ENCODE data around the gene XYLT1.

The XYLT1 gene

DNA sequence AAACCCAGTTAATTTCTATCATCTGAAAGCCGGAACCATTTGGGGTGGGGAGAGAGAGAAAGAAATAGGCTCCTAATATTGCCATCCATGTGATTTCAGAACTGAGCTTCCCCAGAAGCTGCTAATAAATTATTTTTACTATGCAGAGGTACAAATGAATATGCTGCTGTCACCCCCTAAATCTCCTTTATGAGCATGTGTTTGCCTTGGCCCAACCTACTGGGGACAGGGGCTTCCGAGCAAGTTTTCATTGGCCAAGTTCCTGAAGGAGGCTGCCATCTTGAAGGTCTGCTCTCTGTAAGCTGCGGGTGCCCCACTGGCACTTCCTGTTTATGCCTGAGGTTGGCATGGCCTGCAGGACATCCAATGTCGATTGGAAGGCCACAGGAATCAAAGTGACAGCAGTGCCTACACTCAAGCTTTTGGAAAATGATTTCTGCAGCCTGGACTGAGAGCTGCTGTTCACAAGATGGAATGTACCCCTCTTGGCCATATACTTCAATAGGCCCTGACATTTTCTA lies 194.7 kb downstream of the XYLT1 start:
- no peak for DNase-seq

GRCh38 chr16:17275076-17276009 lies 195.4 kb downstream of the XYLT1 start:
- peak; percentile 36 for DNase-seq

DNA sequence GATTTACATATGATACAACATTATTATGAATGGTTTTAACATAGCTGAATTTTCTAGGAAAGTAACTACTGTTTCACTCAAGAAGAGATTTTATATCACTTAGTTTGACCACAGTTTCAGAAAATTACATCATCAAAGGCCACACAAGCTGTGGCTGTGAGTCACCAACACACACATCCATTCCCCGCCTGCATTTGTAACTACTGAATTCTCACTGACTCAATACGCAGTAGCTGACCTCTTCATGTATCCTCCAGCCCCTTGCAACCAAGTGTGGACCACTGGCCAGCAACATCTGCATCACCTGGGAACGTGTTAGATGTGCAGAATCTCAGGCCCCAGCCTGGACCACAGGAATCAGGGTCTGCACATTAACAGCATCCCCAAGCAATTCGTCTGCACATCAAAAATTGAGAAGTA lies 197.6 kb downstream of the XYLT1 start:
- DNase-seq = peak; percentile 39

- no peak for DNase-seq
Observed at GRCh38 chr16:17272716-17273115, 198.0 kb downstream of the XYLT1 start.

DNA sequence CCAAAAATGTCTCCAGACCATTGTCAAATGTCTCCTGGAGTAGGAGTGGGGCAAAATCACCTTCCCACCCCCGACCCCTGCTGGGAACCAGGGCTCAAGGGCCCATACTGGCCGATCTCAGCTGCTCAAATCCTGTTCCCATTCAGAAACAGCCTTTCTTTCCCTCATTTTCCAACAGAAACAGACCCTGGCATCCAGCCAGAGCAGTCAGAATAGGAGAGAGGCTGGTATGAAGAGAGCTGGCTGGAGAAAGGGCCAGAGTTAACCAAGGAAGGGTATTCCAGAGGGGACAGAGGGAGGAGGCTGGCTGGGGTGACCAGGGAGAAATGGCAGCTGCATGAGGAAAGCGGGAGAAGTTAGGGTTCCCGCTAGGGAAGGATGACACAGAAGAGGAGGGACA lies 199.1 kb downstream of the XYLT1 start:
- no peak for DNase-seq

DNA sequence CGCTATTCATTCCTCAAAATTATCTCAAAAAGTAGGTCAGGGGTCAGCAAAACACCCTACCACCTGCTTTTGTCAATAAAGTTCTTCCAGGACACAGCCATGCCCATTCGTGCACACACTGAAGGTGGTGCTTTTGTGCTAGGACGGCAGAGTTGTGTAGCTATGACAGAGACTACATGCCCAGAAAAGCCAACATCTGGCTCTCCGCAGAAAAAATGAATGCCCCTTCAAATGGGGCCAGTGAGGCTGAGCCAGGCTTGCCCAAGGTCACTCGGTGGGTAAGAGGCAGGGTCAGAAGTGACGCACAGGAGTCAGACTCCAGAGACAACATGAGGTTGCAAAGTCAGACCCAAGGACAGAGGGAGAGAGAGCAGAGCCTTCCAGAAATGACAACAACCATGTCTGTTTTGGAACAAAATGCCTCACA lies 200.1 kb downstream of the XYLT1 start:
- no peak for DNase-seq

GRCh38 chr16:17270111-17270510 lies 200.6 kb downstream of the XYLT1 start:
- DNase-seq = no peak

GRCh38 chr16:17269439-17269838 lies 201.3 kb downstream of the XYLT1 start:
- no peak for DNase-seq

DNA sequence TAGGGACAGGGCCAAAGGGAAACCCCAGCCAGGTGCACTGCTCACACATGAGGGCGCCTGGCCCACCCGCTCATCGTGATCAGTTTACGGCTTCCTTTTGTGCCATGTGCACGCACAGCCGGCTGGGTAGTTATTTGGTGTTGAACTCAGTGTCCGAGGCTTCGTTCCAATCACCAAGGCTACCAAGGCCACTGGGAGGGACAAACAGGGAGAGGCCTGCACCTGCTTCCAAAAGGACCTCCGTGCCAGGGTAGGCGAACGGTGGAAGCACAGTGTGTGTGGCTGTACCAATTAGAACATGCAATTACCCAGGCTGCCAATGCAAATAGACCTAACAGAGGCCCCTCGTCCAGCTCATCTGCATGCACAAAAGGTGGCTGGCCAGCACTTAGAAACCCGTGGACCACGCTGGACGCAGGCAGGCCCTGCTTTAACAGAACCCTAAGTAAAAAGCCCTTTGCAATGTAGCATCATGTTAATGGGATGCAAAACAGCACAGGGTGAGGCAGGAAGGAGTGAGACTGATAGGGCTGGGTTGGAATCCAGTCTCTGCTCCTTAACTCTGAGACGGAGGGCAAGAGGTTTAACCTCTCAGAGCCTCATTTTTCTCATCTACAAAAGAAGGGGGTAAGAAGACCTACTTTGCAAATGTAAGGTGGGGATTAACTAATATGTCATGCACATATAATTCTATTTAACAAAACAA lies 204.0 kb downstream of the XYLT1 start:
- no peak for DNase-seq

- no peak for DNase-seq
Observed at GRCh38 chr16:17265154-17265553, 205.6 kb downstream of the XYLT1 start.

GRCh38 chr16:17261197-17261858 lies 209.4 kb downstream of the XYLT1 start:
- peak; percentile 27 for DNase-seq

DNA sequence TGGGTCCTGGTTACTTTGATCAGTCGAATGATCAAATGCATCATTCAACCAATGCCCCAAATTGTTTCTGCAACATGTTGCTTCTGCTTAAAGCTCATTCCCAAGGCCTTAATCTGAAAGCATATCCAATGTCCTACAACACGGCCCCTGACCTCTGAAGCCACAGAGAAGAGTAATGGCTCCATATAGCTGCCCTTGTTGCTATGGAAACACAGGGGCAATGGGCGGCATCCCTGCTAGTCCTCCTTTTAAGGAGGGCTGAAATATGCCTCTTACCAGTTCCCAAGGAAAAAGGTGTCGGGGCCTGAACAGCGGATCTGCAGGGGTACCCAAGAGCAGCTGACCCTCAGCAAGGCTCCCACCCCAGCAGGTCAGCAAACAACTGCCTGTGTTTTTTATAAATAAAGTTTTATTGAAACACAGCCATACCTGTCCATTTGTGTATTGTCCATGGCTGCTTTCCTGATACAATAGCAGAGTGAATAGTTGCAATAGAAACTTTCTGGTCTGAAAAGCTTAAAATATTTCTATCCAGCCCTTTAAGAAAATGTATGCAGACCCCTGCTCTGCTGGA lies 210.4 kb downstream of the XYLT1 start:
- no peak for DNase-seq

- DNase-seq = no peak
Observed at GRCh38 chr16:17259751-17260270, 210.9 kb downstream of the XYLT1 start.

DNA sequence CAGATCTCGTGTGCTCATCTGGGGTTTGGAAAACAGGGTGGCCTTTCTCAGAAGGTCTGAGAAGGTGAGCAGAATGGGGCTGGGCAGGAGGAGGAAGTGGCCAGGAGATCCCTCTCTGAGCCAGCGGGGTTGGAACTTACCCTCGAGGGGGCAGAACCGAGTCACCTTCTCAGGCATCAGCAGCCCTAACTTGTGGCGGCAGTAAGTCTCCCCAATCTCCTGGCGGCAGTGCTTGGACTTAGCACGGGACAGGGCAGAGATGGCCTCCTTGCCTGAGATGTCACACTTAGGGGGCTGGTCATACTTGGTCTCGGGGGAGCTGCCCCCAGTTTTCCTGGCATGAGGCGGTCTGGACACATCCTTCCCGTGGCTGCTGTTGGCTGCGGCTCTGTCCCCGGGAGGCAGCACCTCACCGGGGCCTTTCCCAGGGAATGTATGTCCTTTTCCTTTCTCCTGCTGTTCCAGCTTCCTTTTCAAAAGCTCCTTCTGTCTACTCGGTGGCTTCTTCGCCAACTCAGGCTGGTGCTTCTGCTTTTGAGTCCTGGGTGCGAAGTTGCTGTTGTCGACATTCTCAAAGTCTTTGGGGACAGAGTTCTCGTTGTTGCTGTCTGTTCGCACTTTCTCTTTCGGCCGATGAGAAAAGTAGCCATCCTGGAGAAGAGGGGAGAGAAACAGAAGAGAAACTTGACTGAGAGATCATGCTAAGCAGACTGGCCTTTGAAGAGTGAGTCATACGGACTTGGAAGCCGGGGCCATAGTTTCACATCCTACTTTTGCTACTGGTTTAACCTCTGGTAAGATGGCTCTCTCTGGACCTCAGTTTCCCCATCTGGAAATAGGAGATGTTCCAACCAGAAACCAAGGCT lies 211.7 kb downstream of the XYLT1 start:
- DNase-seq = no peak

DNA sequence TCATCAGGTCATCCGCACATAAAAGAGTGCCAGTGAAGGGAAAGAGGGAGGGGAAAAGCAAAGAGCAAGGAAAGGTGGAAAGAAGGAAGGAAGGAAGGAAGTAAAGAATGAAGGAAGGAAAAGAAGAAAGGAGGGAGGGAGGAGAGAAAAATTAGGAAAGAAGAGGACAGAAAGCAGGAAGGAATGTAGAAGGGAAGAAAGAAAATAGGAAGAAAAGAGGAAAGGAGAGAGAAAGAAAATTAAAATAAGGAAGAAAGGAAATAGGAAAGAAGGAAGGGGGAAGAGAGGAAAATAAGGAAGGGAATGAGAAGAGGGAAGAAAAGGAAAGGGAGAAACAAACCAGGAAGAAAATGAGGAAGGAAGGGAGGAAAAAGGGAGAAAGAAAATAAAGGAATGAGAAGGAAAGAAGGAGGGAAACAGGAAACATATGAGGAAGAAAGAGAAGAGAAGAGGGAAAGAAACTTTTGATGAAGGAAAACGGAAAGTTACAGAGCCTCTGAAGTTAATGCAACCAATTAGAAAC lies 212.6 kb downstream of the XYLT1 start:
- no peak for DNase-seq

DNA sequence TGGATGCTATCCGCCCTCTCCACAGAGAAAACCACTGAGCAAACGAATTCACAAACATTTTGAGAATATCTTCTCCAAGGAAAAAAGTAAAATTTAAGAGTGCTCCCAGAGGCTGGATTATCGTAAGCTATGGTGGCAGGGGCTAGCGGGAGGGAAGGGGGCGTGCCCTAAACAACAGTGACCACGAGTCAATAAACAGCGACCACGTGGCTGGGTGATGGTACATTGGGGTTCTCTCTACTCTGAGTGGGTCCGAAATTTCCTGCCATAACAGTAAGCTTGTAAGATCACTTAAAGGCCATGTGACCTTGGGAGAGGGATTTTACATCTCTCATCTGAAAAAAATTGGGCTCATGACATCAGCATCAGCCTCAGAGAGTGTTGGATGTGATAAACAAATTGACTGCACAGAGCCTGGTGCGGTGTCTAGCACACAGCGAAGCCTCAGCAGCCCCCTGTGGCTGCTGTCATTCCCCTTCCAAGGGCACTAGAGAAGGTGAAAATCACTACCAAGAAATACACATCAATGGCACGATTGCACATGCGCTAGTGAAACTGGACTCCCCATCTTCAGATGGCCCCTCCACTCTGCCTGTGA lies 213.2 kb downstream of the XYLT1 start:
- DNase-seq = no peak

DNA sequence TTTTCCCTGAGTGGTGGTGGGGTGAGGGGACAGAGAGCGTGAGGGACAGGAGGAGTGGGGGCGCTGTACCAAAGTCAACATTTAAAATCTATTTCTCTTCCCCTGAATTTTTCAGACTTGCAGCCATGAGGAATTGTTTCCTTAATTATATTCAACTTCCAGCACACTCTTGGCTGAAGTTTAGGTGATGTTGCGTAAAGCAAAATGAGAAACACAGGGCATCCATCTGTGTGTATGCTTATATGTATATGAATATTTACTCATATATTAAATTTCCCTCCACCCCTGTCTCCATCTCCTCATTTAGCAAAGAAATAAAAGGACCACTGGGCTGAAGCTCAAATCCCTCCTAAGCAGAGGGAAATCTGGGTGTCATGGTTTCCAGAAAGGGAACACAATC lies 218.1 kb downstream of the XYLT1 start:
- no peak for DNase-seq

GRCh38 chr16:17252064-17252463 lies 218.7 kb downstream of the XYLT1 start:
- DNase-seq = no peak

GRCh38 chr16:17251496-17251895 lies 219.3 kb downstream of the XYLT1 start:
- DNase-seq = no peak

DNA sequence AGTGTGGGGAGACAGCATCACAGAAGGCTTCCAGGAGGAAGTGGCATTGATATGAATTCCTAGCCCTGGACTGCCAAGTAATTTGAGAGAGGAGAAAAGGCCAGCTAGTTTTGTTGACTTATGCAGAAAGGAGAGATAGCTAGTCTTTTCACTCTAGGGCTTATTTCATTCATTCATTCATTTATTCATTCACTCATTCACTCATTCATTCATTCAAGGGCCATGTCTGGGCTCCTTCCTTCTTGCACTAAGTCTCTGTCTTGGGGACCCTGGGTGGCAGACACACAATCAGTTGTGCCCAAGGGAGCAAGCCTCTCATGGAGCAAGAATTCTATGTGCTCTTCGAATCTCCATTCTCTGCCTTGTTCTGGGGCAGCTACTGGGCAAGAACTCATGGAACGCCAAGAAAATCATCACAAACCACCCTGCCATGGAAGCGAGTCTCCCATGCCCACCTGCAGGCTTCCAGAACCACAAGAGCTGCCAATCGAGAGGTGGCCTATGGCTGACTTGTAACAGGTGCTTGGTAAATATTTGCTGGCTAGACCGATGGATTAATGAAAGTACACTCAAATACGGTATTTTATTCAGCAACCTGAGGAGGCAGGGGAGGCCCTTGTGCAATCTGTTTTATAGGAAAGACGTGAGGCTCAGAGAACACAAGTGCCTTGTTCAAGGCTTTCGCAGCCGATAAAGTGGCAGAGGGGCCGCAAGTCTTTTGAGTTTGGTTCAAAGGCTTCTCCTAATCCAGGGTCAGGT lies 223.6 kb downstream of the XYLT1 start:
- no peak for DNase-seq
